Lower lobe of right lung (tissue), 2 donors: ENCODE data around the gene RRP1. TPM values are rescaled to one million over a fixed set of nuclear protein-coding genes. Genes with fewer than 3 reads are reported as not detected.

Experiments used
- ATAC-seq, 2 donors: fragments of 200-7000 bp; cut with Tn5 transposase; one replicate each; pipeline ENCODE4 v1.9.1; 2020 to 2022; ENCODE audit warnings: mild to moderate bottlenecking in 2 of 2, moderate library complexity in 2 of 2
- DNase-seq: peaks from one replicate; pipeline ENCODE4 v3.0.0-alpha.2; 2020
- H3K27ac ChIP-seq: fragments of 200-600 bp; one replicate; pipeline ENCODE4 v1.8.0; 2022
- H3K27me3 ChIP-seq: fragments of 200-600 bp; one replicate; pipeline ENCODE4 v1.8.0; 2022; ENCODE audit warnings: low read depth
- H3K36me3 ChIP-seq: fragments of 200-600 bp; one replicate; pipeline ENCODE4 v1.8.0; 2022; ENCODE audit warnings: mild to moderate bottlenecking
- H3K4me1 ChIP-seq: fragments of 200-600 bp; one replicate; pipeline ENCODE4 v1.8.0; 2022
- H3K4me3 ChIP-seq: fragments of 200-600 bp; one replicate; pipeline ENCODE4 v1.8.0; 2022; ENCODE audit warnings: mild to moderate bottlenecking
- H3K9me3 ChIP-seq: fragments of 200-600 bp; one replicate; pipeline ENCODE4 v1.8.0; 2022
- CTCF ChIP-seq: fragments of 200-600 bp; IDR thresholded peaks from one replicate; pipeline ENCODE4 v1.8.0; 2022; ENCODE audit warnings: antibody characterized with exemption, mild to moderate bottlenecking
- intact Hi-C: fragments of 100-400 bp; cut with DNase I; formaldehyde crosslinking; loops from one replicate; pipeline ENCODE4 v1.11.0; 2022
- total RNA-seq: library from RNA; stranded (reverse); fragmentation: NEBNext Ultra II Directional; extraction: Animal tissue kit (Norgen Biotek cat#: 25700); gene quantifications from one replicate; pipeline ENCODE4 v1.2.1, GENCODE V29; 2021
- donor health status: DM: no; HTN: yes; CAD: no; lungs with severe emphysema.

The RRP1 gene
- total RNA-seq, 1 donor from 2014 or later: 13.6 TPM

- no peaks in the 10 kb centered on the region for H3K9me3 ChIP-seq
- peaks cover 24% of the 10 kb centered on the region for H3K4me1 ChIP-seq
- intact Hi-C loops: no loop called here
- peak; percentile 89 to 94 for ATAC-seq
- H3K27me3 ChIP-seq: no peaks in the 10 kb centered on the region
- TF ChIP-seq CTCF: peak; percentile 96
- DNase-seq: peak; percentile 94
- H3K4me3 ChIP-seq: peak overlapping the region; percentile 47
- H3K27ac ChIP-seq: no peak overlapping the region
- H3K36me3 ChIP-seq: peaks cover 10% of the 10 kb centered on the region
These were observed 21.3 kb downstream of the RRP1 start for GRCh38 chr21:43810505-43811261.

- Histone ChIP-seq H3K27ac (peak overlapping the region; percentile 32), H3K27me3 (no peaks in the 10 kb centered on the region), H3K9me3 (no peaks in the 10 kb centered on the region), H3K4me3 (peak overlapping the region; percentile 47), H3K4me1 (peaks cover 24% of the 10 kb centered on the region), H3K36me3 (peaks cover 7% of the 10 kb centered on the region)
- DNase-seq (no peak), ATAC-seq (peak; percentile 2 to 10)
- intact Hi-C loops: no loop called here
- no peak for TF ChIP-seq CTCF
These were observed 22.1 kb downstream of the RRP1 start for GRCh38 chr21:43811262-43812105.

GRCh38 chr21:43812139-43812821 is 22.9 kb downstream of the RRP1 start:
- no peak for TF ChIP-seq CTCF
- Histone ChIP-seq H3K27ac (peak overlapping the region; percentile 32), H3K4me1 (peaks cover 30% of the 10 kb centered on the region), H3K4me3 (peak overlapping the region; percentile 47), H3K36me3 (peaks cover 7% of the 10 kb centered on the region), H3K27me3 (no peaks in the 10 kb centered on the region), H3K9me3 (no peaks in the 10 kb centered on the region)
- peak; percentile 82 for DNase-seq
- intact Hi-C loops: no loop called here
- peak; percentile 55 to 60 for ATAC-seq

GRCh38 chr21:43812957-43813655 is 23.7 kb downstream of the RRP1 start:
- Histone ChIP-seq H3K4me3 (no peak overlapping the region), H3K27ac (peak overlapping the region; percentile 32), H3K27me3 (no peaks in the 10 kb centered on the region), H3K36me3 (peaks cover 7% of the 10 kb centered on the region), H3K4me1 (peaks cover 38% of the 10 kb centered on the region), H3K9me3 (no peaks in the 10 kb centered on the region)
- no peak for ATAC-seq
- no peak for DNase-seq
- intact Hi-C loops: no loop called here
- no peak for TF ChIP-seq CTCF

GRCh38 chr21:43813656-43813980 is 24.2 kb downstream of the RRP1 start:
- intact Hi-C loops: no loop called here
- no peak for TF ChIP-seq CTCF
- no peak overlapping the region for H3K27ac ChIP-seq
- no peaks in the 10 kb centered on the region for H3K27me3 ChIP-seq
- H3K4me3 ChIP-seq: no peak overlapping the region
- no peaks in the 10 kb centered on the region for H3K9me3 ChIP-seq
- H3K4me1 ChIP-seq: peaks cover 39% of the 10 kb centered on the region
- H3K36me3 ChIP-seq: peaks cover 6% of the 10 kb centered on the region
- no peak for ATAC-seq
- no peak for DNase-seq
